Rectal smooth muscle tissue (tissue), 1 donor: Measurements from ENCODE around the gene ARFIP2.
"Not testable (repeated sequence)": the region's sequence is repeated elsewhere in the genome, so short reads cannot be mapped to it uniquely, and the experiment has no call there.

Source experiments
- H3K27ac ChIP-seq: one replicate; pipeline ENCODE4 v1.7.0; 2013; ENCODE audit warnings: low read depth, low read length, inconsistent platforms
- H3K27me3 ChIP-seq: one replicate; pipeline ENCODE4 v1.7.0; 2013; ENCODE audit warnings: low read length; ENCODE audit not compliant: control insufficient read depth, insufficient read depth
- H3K36me3 ChIP-seq: one replicate; pipeline ENCODE4 v1.7.0; 2013; ENCODE audit warnings: low read length; ENCODE audit not compliant: control insufficient read depth, insufficient read depth
- H3K4me1 ChIP-seq: one replicate; pipeline ENCODE4 v1.7.0; 2013; ENCODE audit warnings: low read length; ENCODE audit not compliant: control insufficient read depth, insufficient read depth
- H3K4me3 ChIP-seq: one replicate; pipeline ENCODE4 v1.7.0; 2013; ENCODE audit warnings: low read length
- H3K9ac ChIP-seq: one replicate; pipeline ENCODE4 v1.7.0; 2013; ENCODE audit warnings: low read length

The ARFIP2 gene

DNA sequence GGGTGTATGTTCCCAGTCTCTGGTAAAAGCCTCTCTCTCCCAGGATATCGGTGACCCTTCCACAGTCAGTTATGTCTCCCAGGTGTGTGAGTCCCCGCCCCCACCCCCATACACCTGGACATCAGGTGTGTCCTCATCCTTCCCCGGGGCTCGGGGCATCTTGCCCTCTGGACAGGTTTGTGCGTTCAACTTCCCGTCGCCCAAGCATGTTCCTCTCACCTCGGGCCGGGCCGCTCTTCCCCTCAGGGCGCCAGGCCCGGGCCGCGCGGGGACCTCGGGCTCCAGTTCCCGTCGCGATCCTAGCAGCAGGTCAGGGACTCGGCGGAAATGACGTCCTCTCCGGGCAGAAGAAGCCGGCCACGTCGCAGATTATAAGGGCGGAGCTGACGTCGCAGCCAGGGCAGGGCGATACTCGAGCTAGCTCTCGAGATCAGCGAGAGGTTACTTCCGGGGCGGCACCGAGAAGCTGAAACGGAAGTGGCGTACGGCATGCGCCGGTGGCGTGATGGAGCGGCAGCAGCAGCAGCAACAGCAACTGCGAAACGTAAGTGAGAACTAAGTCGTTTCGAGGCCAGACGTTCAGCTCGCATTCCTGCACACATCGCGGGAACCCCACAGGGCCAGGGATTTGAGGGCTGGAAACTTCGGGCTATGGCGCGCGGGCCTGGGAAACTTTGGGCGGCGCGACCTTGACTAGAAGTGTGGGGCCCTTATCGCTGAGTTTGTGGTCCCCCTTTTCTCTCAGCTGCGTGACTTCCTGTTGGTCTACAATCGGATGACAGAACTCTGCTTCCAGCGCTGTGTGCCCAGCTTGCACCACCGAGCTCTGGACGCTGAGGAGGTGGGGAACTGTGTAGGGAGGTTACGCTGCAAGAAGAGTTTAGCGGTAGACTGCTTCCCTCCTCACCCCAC, at the start of gene ARFIP2, which contains the start of gene TIMM10B:
TSS of gene ARFIP2 (minus strand) at position 320 of the 912 bp plus-strand sequence. CDS start 910 bp downstream, outside the sequence.
TSS of gene TIMM10B (plus strand) at position 490 of the 912 bp plus-strand sequence. CDS start at position 506, 16 bp downstream.
- H3K27me3 ChIP-seq: no peaks in the 10 kb centered on the region
- H3K9ac ChIP-seq: peak within 1 kb of the TSS; percentile 85
- H3K4me1 ChIP-seq: peaks cover 18% of the 10 kb centered on the region
- peaks cover 30% of the 10 kb centered on the region for H3K36me3 ChIP-seq
- H3K27ac ChIP-seq: peak within 1 kb of the TSS; percentile 89
- peak within 1 kb of the TSS; percentile 89 for H3K4me3 ChIP-seq

GRCh38 chr11:6530848-6531247, 49.7 kb upstream of the ARFIP2 start:
- H3K4me3 ChIP-seq: no peak overlapping the region

DNA sequence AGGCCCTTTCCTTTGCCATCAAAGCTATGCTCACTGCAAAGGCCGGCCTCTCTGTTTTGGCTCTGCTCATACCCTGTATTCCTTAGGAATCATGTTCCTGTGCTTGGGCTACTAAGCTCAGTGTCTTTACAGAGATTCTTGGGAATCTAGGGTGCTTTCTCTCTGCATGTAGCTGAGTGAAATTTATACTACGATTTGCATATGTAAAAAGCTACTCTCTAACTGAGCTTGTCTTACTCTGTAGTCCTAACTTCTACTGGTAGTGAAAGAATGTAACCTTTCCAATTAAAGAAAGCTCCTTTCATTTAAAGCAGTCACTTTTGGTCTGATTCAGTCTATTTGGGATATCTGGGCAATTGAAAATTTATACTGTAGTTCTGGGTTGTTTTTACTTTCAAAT, 48.1 kb upstream of the ARFIP2 start:
- H3K9ac ChIP-seq: no peak overlapping the region
- no peaks in the 10 kb centered on the region for H3K4me1 ChIP-seq
- H3K27me3 ChIP-seq: no peaks in the 10 kb centered on the region
- no peak overlapping the region for H3K27ac ChIP-seq
- H3K4me3 ChIP-seq: no peak overlapping the region
- peaks cover 4% of the 10 kb centered on the region for H3K36me3 ChIP-seq

More at GRCh38 chr11:6530848-6531247, 49.7 kb upstream of the ARFIP2 start:
- Histone ChIP-seq H3K27ac (no peak overlapping the region), H3K36me3 (peaks cover 4% of the 10 kb centered on the region), H3K4me1 (no peaks in the 10 kb centered on the region), H3K9ac (no peak overlapping the region), H3K27me3 (no peaks in the 10 kb centered on the region)

GRCh38 chr11:6526411-6527135, 45.4 kb upstream of the ARFIP2 start:
- no peak overlapping the region for H3K4me3 ChIP-seq
- no peak overlapping the region for H3K27ac ChIP-seq
- H3K9ac ChIP-seq: no peak overlapping the region
- H3K4me1 ChIP-seq: no peaks in the 10 kb centered on the region
- no peaks in the 10 kb centered on the region for H3K36me3 ChIP-seq
- no peaks in the 10 kb centered on the region for H3K27me3 ChIP-seq

DNA sequence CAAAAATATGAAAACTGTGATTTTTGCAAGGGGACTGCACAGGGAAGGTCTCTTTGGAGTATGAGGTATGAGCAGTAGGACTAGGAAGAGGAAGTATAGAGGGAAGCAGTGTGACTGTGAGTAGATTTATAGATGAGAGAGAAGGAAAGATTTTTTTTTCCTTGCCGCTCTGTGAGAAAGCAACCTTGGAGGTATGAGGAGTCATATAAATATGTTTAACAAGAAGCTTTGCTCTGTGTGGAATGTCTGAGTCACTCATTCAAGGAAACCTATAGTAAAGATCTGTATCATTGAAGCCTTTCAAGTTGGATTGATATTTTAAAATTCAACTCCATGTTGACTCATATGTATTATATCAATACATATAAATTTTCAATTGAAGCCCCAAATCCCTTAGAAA, 42.1 kb upstream of the ARFIP2 start:
- Histone ChIP-seq H3K36me3 (no peaks in the 10 kb centered on the region), H3K4me1 (no peaks in the 10 kb centered on the region), H3K4me3 (no peak overlapping the region), H3K9ac (no peak overlapping the region), H3K27me3 (no peaks in the 10 kb centered on the region), H3K27ac (no peak overlapping the region)

- not testable (repeated sequence) for H3K9ac ChIP-seq, H3K27ac ChIP-seq, H3K27me3 ChIP-seq, H3K4me1 ChIP-seq, H3K4me3 ChIP-seq, H3K36me3 ChIP-seq
These were observed 40.8 kb upstream of the ARFIP2 start for GRCh38 chr11:6521946-6522345.

- Histone ChIP-seq H3K27me3 (no peaks in the 10 kb centered on the region), H3K36me3 (no peaks in the 10 kb centered on the region), H3K9ac (no peak overlapping the region), H3K4me3 (no peak overlapping the region), H3K27ac (no peak overlapping the region), H3K4me1 (peaks cover 5% of the 10 kb centered on the region)
These were observed 39.1 kb upstream of the ARFIP2 start for GRCh38 chr11:6520265-6520664.

GRCh38 chr11:6516865-6517264, 35.7 kb upstream of the ARFIP2 start:
- Histone ChIP-seq H3K4me1 (peaks cover 10% of the 10 kb centered on the region), H3K9ac (no peak overlapping the region), H3K27ac (no peak overlapping the region), H3K36me3 (peaks cover under 1% of the 10 kb centered on the region), H3K27me3 (no peaks in the 10 kb centered on the region), H3K4me3 (no peak overlapping the region)

DNA sequence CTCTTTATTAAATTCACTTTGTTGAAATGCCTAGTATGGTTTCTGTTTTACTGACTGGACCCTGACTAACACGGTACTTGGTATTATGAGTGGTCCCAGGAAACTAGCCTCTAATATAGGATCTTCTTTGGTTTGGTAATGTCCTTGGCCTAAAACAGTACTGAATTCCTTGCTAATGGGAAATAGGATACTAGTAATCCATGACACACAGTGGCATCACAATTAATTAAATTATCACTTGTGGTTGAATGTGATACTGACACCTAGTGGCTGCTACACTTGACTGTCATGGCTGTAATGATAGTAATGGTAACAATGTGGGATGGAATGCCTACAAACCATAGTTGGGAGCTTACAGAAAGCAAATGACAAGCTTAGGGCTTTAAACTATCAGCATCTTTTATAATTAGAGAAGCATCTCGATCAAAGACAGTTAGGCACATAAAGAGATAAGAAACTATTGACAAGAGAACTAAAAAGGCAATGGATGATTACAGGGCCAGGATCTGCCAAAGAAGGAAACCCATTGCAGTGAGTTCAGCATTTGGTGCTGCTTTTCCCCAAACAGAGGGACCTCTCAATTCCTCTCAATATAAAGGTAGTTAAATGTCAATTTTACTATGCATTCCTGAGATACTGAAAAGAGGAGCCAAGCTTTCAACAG, 24.6 kb upstream of the ARFIP2 start:
- H3K27ac ChIP-seq: no peak overlapping the region
- no peaks in the 10 kb centered on the region for H3K36me3 ChIP-seq
- H3K9ac ChIP-seq: no peak overlapping the region
- H3K4me3 ChIP-seq: no peak overlapping the region
- no peaks in the 10 kb centered on the region for H3K4me1 ChIP-seq
- no peaks in the 10 kb centered on the region for H3K27me3 ChIP-seq

DNA sequence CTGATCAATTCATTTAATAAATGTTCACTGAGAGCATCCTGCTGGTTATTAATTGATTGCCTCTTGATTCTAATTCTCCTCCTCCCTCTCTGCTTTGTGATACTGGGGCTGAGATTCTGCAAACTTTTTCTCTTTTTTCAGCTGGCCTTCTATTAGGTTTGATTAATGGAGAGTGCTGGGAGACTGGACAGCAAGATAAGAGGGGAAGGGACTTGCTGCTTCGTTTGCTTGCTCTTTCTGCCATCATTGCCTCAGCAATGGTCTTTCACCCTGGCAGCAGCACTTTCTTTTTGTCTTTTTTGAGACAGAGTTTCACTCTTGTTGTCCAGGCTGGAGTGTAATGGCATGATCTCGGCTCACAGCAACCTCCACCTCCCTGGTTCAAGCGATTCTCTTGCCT, 23.0 kb upstream of the ARFIP2 start:
- H3K36me3 ChIP-seq: no peaks in the 10 kb centered on the region

DNA sequence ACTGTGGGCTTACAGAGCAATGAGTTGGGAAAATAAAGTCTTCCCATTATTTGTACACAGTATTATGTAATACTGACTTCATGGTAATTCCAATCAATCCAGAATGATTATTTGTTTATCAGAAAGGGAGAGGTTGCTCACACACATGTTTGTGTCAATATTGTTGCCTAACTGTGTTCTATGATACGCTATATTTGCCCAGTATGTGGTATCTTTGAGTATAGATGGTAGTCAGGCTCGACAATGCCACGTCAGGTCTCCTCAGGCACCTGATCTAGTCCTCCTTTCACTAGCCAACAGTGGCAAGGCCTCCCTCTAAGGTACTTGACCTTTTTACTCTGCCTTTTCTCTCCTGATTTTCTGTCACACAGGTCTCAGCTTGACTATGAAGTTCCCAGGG, 21.3 kb upstream of the ARFIP2 start:
- H3K4me1 ChIP-seq: peaks cover 9% of the 10 kb centered on the region
- no peak overlapping the region for H3K4me3 ChIP-seq
- no peaks in the 10 kb centered on the region for H3K27me3 ChIP-seq
- no peak overlapping the region for H3K9ac ChIP-seq
- H3K36me3 ChIP-seq: no peaks in the 10 kb centered on the region
- no peak overlapping the region for H3K27ac ChIP-seq

More for the DNA sequence above, 23.0 kb upstream of the ARFIP2 start:
- no peaks in the 10 kb centered on the region for H3K4me1 ChIP-seq
- H3K27me3 ChIP-seq: no peaks in the 10 kb centered on the region
- H3K9ac ChIP-seq: no peak overlapping the region
- no peak overlapping the region for H3K27ac ChIP-seq
- H3K4me3 ChIP-seq: no peak overlapping the region

DNA sequence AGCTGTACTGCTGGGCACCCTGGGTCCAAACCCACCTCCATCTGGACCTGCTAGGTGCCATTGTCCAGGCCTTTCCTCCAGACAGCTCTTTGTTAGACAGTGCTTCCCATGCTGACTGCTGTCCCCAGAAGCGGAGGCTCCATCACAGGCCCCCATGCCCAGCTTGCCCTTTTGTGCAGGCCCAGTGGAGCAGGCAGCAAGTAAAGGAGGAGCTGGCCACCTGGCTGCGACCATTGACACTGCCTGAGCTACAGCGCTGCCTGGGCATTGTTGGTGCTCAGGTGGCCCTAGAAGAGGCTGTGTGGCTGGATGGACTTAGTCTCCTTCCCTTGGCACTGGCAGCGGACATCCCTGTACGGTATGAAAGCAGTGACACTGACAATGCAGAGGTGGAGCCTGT, 17.4 kb upstream of the ARFIP2 start:
- Histone ChIP-seq H3K4me1 (peaks cover 10% of the 10 kb centered on the region), H3K4me3 (no peak overlapping the region), H3K36me3 (no peaks in the 10 kb centered on the region), H3K9ac (no peak overlapping the region), H3K27ac (no peak overlapping the region), H3K27me3 (no peaks in the 10 kb centered on the region)
